ENCODE data around the gene ZMYND11.

Gene ZMYND11

GRCh38 chr10:285216-285615 lies 150.0 kb downstream of the ZMYND11 start:
- H3K4me1 ChIP-seq (ENCODE audit: insufficient read depth, low read length, poor library complexity, severe bottlenecking), result peaks cover 17% of the 10 kb centered on the region
- no peak overlapping the region for H3K4me2 ChIP-seq (ENCODE audit: low read depth, low read length, poor library complexity, severe bottlenecking)
- H3K9me3 ChIP-seq (ENCODE audit: insufficient read depth, low read depth, low read length), result no peaks in the 10 kb centered on the region
- H4K20me1 ChIP-seq (ENCODE audit: insufficient read depth, low read length, poor library complexity, severe bottlenecking), result no peaks in the 10 kb centered on the region
- no peaks in the 10 kb centered on the region for H3K79me2 ChIP-seq (ENCODE audit: insufficient read depth, low read length)
- TF ChIP-seq EZH2phosphoT487 (IDR thresholded peaks at IDR 0.05; ENCODE audit: borderline replicate concordance) (no peak), CTCF (conservative IDR thresholded peaks at IDR 0.05; ENCODE audit: low read length) (no peak)
- H3K36me3 ChIP-seq (ENCODE audit: insufficient read depth, low read length), result no peaks in the 10 kb centered on the region
- H2AFZ ChIP-seq (ENCODE audit: low read length), result no peak overlapping the region
- no peaks in the 10 kb centered on the region for H3K27me3 ChIP-seq (ENCODE audit: insufficient read depth, low read length, poor library complexity, severe bottlenecking)
- no peaks in the 10 kb centered on the region for H3F3A ChIP-seq (ENCODE audit: low read depth)
- no peak overlapping the region for H3K4me3 ChIP-seq (ENCODE audit: low read length, poor library complexity, severe bottlenecking)
- H3K9ac ChIP-seq (ENCODE audit: low read depth, low read length, poor library complexity, severe bottlenecking), result no peak overlapping the region
- H3K9me2 ChIP-seq (replicated peaks; ENCODE audit: low read depth, low read length), result no peaks in the 10 kb centered on the region

GRCh38 chr10:287026-287709 lies 151.9 kb downstream of the ZMYND11 start:
- Histone ChIP-seq H3K27me3 (ENCODE audit: insufficient read depth, low read length, poor library complexity, severe bottlenecking) (no peaks in the 10 kb centered on the region), H3F3A (ENCODE audit: low read depth) (no peaks in the 10 kb centered on the region), H3K9me2 (replicated peaks; ENCODE audit: low read depth, low read length) (no peaks in the 10 kb centered on the region), H4K20me1 (ENCODE audit: insufficient read depth, low read length, poor library complexity, severe bottlenecking) (no peaks in the 10 kb centered on the region), H3K4me2 (ENCODE audit: low read depth, low read length, poor library complexity, severe bottlenecking) (no peak overlapping the region), H3K4me3 (ENCODE audit: low read length, poor library complexity, severe bottlenecking) (no peak overlapping the region), H3K9ac (ENCODE audit: low read depth, low read length, poor library complexity, severe bottlenecking) (no peak overlapping the region), H3K4me1 (ENCODE audit: insufficient read depth, low read length, poor library complexity, severe bottlenecking) (peaks cover 15% of the 10 kb centered on the region), H3K36me3 (ENCODE audit: insufficient read depth, low read length) (no peaks in the 10 kb centered on the region), H3K9me3 (ENCODE audit: insufficient read depth, low read depth, low read length) (no peaks in the 10 kb centered on the region), H2AFZ (ENCODE audit: low read length) (no peak overlapping the region), H3K79me2 (ENCODE audit: insufficient read depth, low read length) (no peaks in the 10 kb centered on the region)
- TF ChIP-seq EZH2phosphoT487 (IDR thresholded peaks at IDR 0.05; ENCODE audit: borderline replicate concordance), result no peak
- no peak for TF ChIP-seq CTCF (conservative IDR thresholded peaks at IDR 0.05; ENCODE audit: low read length)

GRCh38 chr10:287814-288213 lies 152.6 kb downstream of the ZMYND11 start:
- no peaks in the 10 kb centered on the region for H3K79me2 ChIP-seq (ENCODE audit: insufficient read depth, low read length)
- no peaks in the 10 kb centered on the region for H3K9me3 ChIP-seq (ENCODE audit: insufficient read depth, low read depth, low read length)
- no peaks in the 10 kb centered on the region for H3F3A ChIP-seq (ENCODE audit: low read depth)
- H3K4me1 ChIP-seq (ENCODE audit: insufficient read depth, low read length, poor library complexity, severe bottlenecking), result peaks cover 8% of the 10 kb centered on the region
- H4K20me1 ChIP-seq (ENCODE audit: insufficient read depth, low read length, poor library complexity, severe bottlenecking), result no peaks in the 10 kb centered on the region
- no peak for TF ChIP-seq EZH2phosphoT487 (IDR thresholded peaks at IDR 0.05; ENCODE audit: borderline replicate concordance)
- TF ChIP-seq CTCF (conservative IDR thresholded peaks at IDR 0.05; ENCODE audit: low read length), result no peak
- no peaks in the 10 kb centered on the region for H3K9me2 ChIP-seq (replicated peaks; ENCODE audit: low read depth, low read length)
- no peak overlapping the region for H3K4me3 ChIP-seq (ENCODE audit: low read length, poor library complexity, severe bottlenecking)
- H3K4me2 ChIP-seq (ENCODE audit: low read depth, low read length, poor library complexity, severe bottlenecking), result no peak overlapping the region
- H3K27me3 ChIP-seq (ENCODE audit: insufficient read depth, low read length, poor library complexity, severe bottlenecking), result no peaks in the 10 kb centered on the region
- H2AFZ ChIP-seq (ENCODE audit: low read length), result no peak overlapping the region
- H3K36me3 ChIP-seq (ENCODE audit: insufficient read depth, low read length), result no peaks in the 10 kb centered on the region
- no peak overlapping the region for H3K9ac ChIP-seq (ENCODE audit: low read depth, low read length, poor library complexity, severe bottlenecking)

Measured in Loucy (cell line).